Caco-2 (cell line): ENCODE measurements around the gene C1QTNF12. TPM values are rescaled to one million over a fixed set of nuclear protein-coding genes. Genes with fewer than 3 reads are reported as not detected.

Source experiments
- BruUV-seq: library from RNA; stranded (reverse); fragments of 400-500 nt; replicated peaks from 2 replicates; lab custom pipeline; 2021; lab: Mats Ljungman, UMichigan
- CTCF ChIA-PET: fragments of 300-600 bp; sonication (Branson Sonifier 250); formaldehyde crosslinking; loops from one replicate; lab custom pipeline; 2022; ENCODE audit warnings: antibody characterized with exemption; lab: Charles Lee
- POLR2A ChIA-PET: fragments of 300-600 bp; sonication (Branson Sonifier 250); formaldehyde crosslinking; loops from one replicate; lab custom pipeline; 2022; ENCODE audit warnings: antibody characterized with exemption; lab: Charles Lee
- DNase-seq, 2 experiments: peaks; one replicate each; pipeline versions ENCODE4 v3.0.0 to v3.0.0-alpha.2; 2020 to 2022
- H3K27me3 ChIP-seq: replicated peaks from 2 replicates; pipeline ENCODE4 v1.6.0; 2011; ENCODE audit warnings: low read length; ENCODE audit not compliant: control insufficient read depth, insufficient read depth
- H3K36me3 ChIP-seq: 2 replicates; pipeline ENCODE4 v1.5.1; 2011; ENCODE audit warnings: low read length; ENCODE audit not compliant: control insufficient read depth, insufficient read depth
- H3K4me1 ChIP-seq: fragments of 250-450 bp; sonication (Bioruptor Pico); 2 replicates; pipeline ENCODE4 v1.5.1; 2020; ENCODE audit warnings: mild to moderate bottlenecking
- H3K4me3 ChIP-seq: 2 replicates; pipeline ENCODE4 v1.5.1; 2011; ENCODE audit warnings: low read depth, mild to moderate bottlenecking, control low read depth, low read length
- H3K9me3 ChIP-seq: fragments of 250-450 bp; sonication (Bioruptor Pico); 2 replicates; pipeline ENCODE4 v1.5.1; 2020; ENCODE audit warnings: mild to moderate bottlenecking, moderate library complexity
- H3K27ac Mint-ChIP-seq: one replicate; pipeline ENCODE4 v1.8.0; 2022; ENCODE audit warnings: mixed read lengths; ENCODE audit not compliant: unreplicated experiment
- H3K27me3 Mint-ChIP-seq: one replicate; pipeline ENCODE4 v1.8.0; 2022; ENCODE audit warnings: mixed read lengths; ENCODE audit not compliant: insufficient read depth, unreplicated experiment
- H3K36me3 Mint-ChIP-seq: one replicate; pipeline ENCODE4 v1.8.0; 2022; ENCODE audit warnings: mild to moderate bottlenecking, mixed read lengths; ENCODE audit not compliant: insufficient read depth, unreplicated experiment
- H3K4me1 Mint-ChIP-seq: one replicate; pipeline ENCODE4 v1.8.0; 2022; ENCODE audit warnings: low read depth, mixed read lengths; ENCODE audit not compliant: unreplicated experiment
- H3K4me3 Mint-ChIP-seq: one replicate; pipeline ENCODE4 v1.8.0; 2022; ENCODE audit warnings: mild to moderate bottlenecking, moderate library complexity, mixed read lengths; ENCODE audit not compliant: unreplicated experiment
- H3K9me3 Mint-ChIP-seq: one replicate; pipeline ENCODE4 v1.8.0; 2022; ENCODE audit warnings: mixed read lengths; ENCODE audit not compliant: unreplicated experiment
- CTCF ChIP-seq, 2 experiments: fragments of 200-600 bp in 1 of 2; IDR thresholded peaks; 1 replicate in 1 of 2; 2 replicates in 1 of 2; pipeline versions ENCODE4 v1.5.1 to v1.8.0; 2011 to 2022; ENCODE audit warnings: antibody characterized with exemption in 1 of 2, control low read depth in 1 of 2, inconsistent platforms in 1 of 2, low read depth in 1 of 2, low read length in 1 of 2, mild to moderate bottlenecking in 1 of 2, moderate library complexity in 1 of 2; ENCODE audit not compliant: insufficient read depth in 1 of 2, severe bottlenecking in 1 of 2, unreplicated experiment in 1 of 2
- intact Hi-C: fragments of 100-400 bp; cut with micrococcal nuclease; formaldehyde crosslinking; loops from one replicate; pipeline ENCODE4 v1.10.0; 2022; ENCODE audit not compliant: unreplicated experiment
- total RNA-seq: library from RNA; stranded (reverse); gene quantifications from 2 replicates; pipeline ENCODE4 v1.2.3, GENCODE V29; 2022

The C1QTNF12 gene
- total RNA-seq, 1 experiment from 2014 or later = 3.7 TPM

GRCh38 chr1:1242461-1243265 lies 3.9 kb downstream of the C1QTNF12 start:
- TF ChIP-seq CTCF (IDR thresholded peaks at IDR 0.05; ENCODE audit: insufficient read depth in 1 of 2, low read depth in 1 of 2, low read length in 1 of 2, severe bottlenecking in 1 of 2, unreplicated experiment in 1 of 2) = no peak
- DNase-seq = no peak
- Mint-ChIP-seq H3K9me3 (no peaks in the 10 kb centered on the region), H3K36me3 (peaks cover 38% of the 10 kb centered on the region), H3K27me3 (no peaks in the 10 kb centered on the region), H3K4me1 (no peaks in the 10 kb centered on the region), H3K4me3 (no peak overlapping the region), H3K27ac (no peak overlapping the region)
- intact Hi-C loops = no loop called here
- POLR2A ChIA-PET = no interaction called here
- H3K27me3 ChIP-seq = no peaks in the 10 kb centered on the region
- no peak overlapping the region for H3K4me3 ChIP-seq
- no TSS peak for BruUV-seq
- no peaks in the 10 kb centered on the region for H3K36me3 ChIP-seq
- H3K4me1 ChIP-seq = peaks cover 29% of the 10 kb centered on the region
- H3K9me3 ChIP-seq = no peaks in the 10 kb centered on the region
- CTCF ChIA-PET = no interaction called here

- no peak overlapping the region for H3K4me3 ChIP-seq
- H3K9me3 Mint-ChIP-seq = no peaks in the 10 kb centered on the region
- no peak overlapping the region for H3K4me3 Mint-ChIP-seq
- H3K27me3 ChIP-seq = no peaks in the 10 kb centered on the region
- TF ChIP-seq CTCF (IDR thresholded peaks at IDR 0.05; ENCODE audit: insufficient read depth in 1 of 2, low read depth in 1 of 2, low read length in 1 of 2, severe bottlenecking in 1 of 2, unreplicated experiment in 1 of 2) = no peak
- DNase-seq = no peak
- no peaks in the 10 kb centered on the region for H3K9me3 ChIP-seq
- BruUV-seq = no TSS peak
- H3K36me3 Mint-ChIP-seq = peaks cover 38% of the 10 kb centered on the region
- H3K4me1 Mint-ChIP-seq = no peaks in the 10 kb centered on the region
- no peaks in the 10 kb centered on the region for H3K36me3 ChIP-seq
- ChIA-PET POLR2A (no interaction called here), CTCF (no interaction called here)
- intact Hi-C loops = no loop called here
- H3K27me3 Mint-ChIP-seq = no peaks in the 10 kb centered on the region
- H3K27ac Mint-ChIP-seq = no peak overlapping the region
- H3K4me1 ChIP-seq = peaks cover 39% of the 10 kb centered on the region
Measured at GRCh38 chr1:1241588-1242219, 4.8 kb downstream of the C1QTNF12 start.

- Histone ChIP-seq H3K4me1 (peaks cover 40% of the 10 kb centered on the region), H3K27me3 (no peaks in the 10 kb centered on the region), H3K4me3 (no peak overlapping the region), H3K36me3 (no peaks in the 10 kb centered on the region), H3K9me3 (no peaks in the 10 kb centered on the region)
- H3K27ac Mint-ChIP-seq = no peak overlapping the region
- intact Hi-C loops = no loop called here
- H3K4me3 Mint-ChIP-seq = no peak overlapping the region
- H3K36me3 Mint-ChIP-seq = peaks cover 38% of the 10 kb centered on the region
- no TSS peak for BruUV-seq
- H3K27me3 Mint-ChIP-seq = no peaks in the 10 kb centered on the region
- no peak for DNase-seq
- POLR2A ChIA-PET = no interaction called here
- TF ChIP-seq CTCF (IDR thresholded peaks at IDR 0.05; ENCODE audit: insufficient read depth in 1 of 2, low read depth in 1 of 2, low read length in 1 of 2, severe bottlenecking in 1 of 2, unreplicated experiment in 1 of 2) = no peak
- H3K9me3 Mint-ChIP-seq = no peaks in the 10 kb centered on the region
- CTCF ChIA-PET = interaction anchor here (0.6 kb wide), 1 partner anchor 16 kb away, joined by 3 read pairs; no protein-coding TSS in a partner anchor
- H3K4me1 Mint-ChIP-seq = no peaks in the 10 kb centered on the region
Measured at GRCh38 chr1:1240822-1241587, 5.5 kb downstream of the C1QTNF12 start.
